K562 (cell line): ENCODE results near the gene PI4K2A. TPM values are rescaled to one million over a fixed set of nuclear protein-coding genes. Genes with fewer than 3 reads are reported as not detected.

Experiments
- ATF7 ChIP-seq: fragments of 450-650 bp; IDR thresholded peaks from 2 replicates; pipeline ENCODE4 v1.7.1; 2014; ENCODE audit warnings: mild to moderate bottlenecking, moderate library complexity
- SIX5 ChIP-seq, 2 experiments: IDR thresholded peaks; 2 replicates each; pipeline ENCODE4 v1.6.1; 2011; ENCODE audit warnings: low read length in 2 of 2, borderline replicate concordance in 1 of 2, low read depth in 1 of 2, mild to moderate bottlenecking in 1 of 2, moderate library complexity in 1 of 2; ENCODE audit not compliant: insufficient read depth in 1 of 2
- TAF7 ChIP-seq: fragments of 450-650 bp; IDR thresholded peaks from 2 replicates; pipeline ENCODE4 v1.6.1; 2016; ENCODE audit warnings: missing genetic modification characterization, missing compliant biosample characterization
- ZC3H8 ChIP-seq: fragments of 450-650 bp; IDR thresholded peaks from 2 replicates; pipeline ENCODE4 v1.6.1; 2017
- ZNF133 ChIP-seq: fragments of 250-450 bp; sonication (Bioruptor Pico); IDR thresholded peaks from 2 replicates; pipeline ENCODE4 v1.4.0; 2020; ENCODE audit warnings: mild to moderate bottlenecking
- ZNF324 ChIP-seq: fragments of 250-450 bp; sonication (Bioruptor Pico); IDR thresholded peaks from 2 replicates; pipeline ENCODE4 v1.4.0; 2020; ENCODE audit warnings: mild to moderate bottlenecking
- ZNF699 ChIP-seq: fragments of 250-450 bp; sonication (Bioruptor Pico); IDR thresholded peaks from 2 replicates; pipeline ENCODE4 v1.8.0; 2021; ENCODE audit warnings: mild to moderate bottlenecking, moderate library complexity; ENCODE audit not compliant: insufficient replicate concordance
- ZNF785 ChIP-seq: fragments of 250-450 bp; sonication (Bioruptor Pico); IDR thresholded peaks from 2 replicates; pipeline ENCODE4 v1.4.0; 2020; ENCODE audit warnings: mild to moderate bottlenecking
- ZSCAN29 ChIP-seq: fragments of 450-650 bp; IDR thresholded peaks from 2 replicates; pipeline ENCODE4 v1.6.1; 2017
- polyA plus RNA-seq, 8 experiments: library from polyadenylated mRNA; depleted of rRNA in 4 of 8; stranded (reverse) in 5 of 8; unstranded in 3 of 8; fragments of >200 nt; fragmentation: Nextera tagmentation in 2 of 8; fragmentation: Illumina TruSeq in 1 of 8; extraction: Ambion mirVana in 2 of 8; extraction: Trizol in 1 of 8; gene quantifications; 2 replicates each; pipeline versions ENCODE4 v1.2.1 to v1.2.3, GENCODE V29; 2011 to 2014; ENCODE audit warnings: inconsistent platforms in 1 of 8, missing spikeins in 1 of 8
- total RNA-seq, 7 experiments: library from RNA; depleted of rRNA in 6 of 7; stranded (reverse); fragments of >200 nt in 6 of 7; fragmentation: Illumina TruSeq in 2 of 7; extraction: Trizol in 2 of 7; gene quantifications; 2 replicates each; pipeline versions ENCODE4 v1.2.1 to v1.2.3, GENCODE V29; 2011 to 2021; ENCODE audit warnings: low replicate concordance in 1 of 7
- TF ChIP-seq, protein P1 (sequence below): sonication (generic); formaldehyde crosslinking; IDR thresholded peaks from 2 replicates; pipeline ENCODE4 v1.8.1; 2023; ENCODE audit warnings: missing genetic modification reagents, mild to moderate bottlenecking, borderline replicate concordance
- TF ChIP-seq, protein P2 (sequence below): fragments of 450-650 bp; IDR thresholded peaks from 2 replicates; pipeline ENCODE4 v1.6.1; 2016; ENCODE audit warnings: mild to moderate bottlenecking, moderate library complexity

PI4K2A gene
- total and polyA plus RNA-seq, 9 of the 15 experiments (the other 6 are each of a cell fraction or from before 2014, with no cell fraction given) = 4.4 to 28.4 (median 16.5) TPM

DNA sequence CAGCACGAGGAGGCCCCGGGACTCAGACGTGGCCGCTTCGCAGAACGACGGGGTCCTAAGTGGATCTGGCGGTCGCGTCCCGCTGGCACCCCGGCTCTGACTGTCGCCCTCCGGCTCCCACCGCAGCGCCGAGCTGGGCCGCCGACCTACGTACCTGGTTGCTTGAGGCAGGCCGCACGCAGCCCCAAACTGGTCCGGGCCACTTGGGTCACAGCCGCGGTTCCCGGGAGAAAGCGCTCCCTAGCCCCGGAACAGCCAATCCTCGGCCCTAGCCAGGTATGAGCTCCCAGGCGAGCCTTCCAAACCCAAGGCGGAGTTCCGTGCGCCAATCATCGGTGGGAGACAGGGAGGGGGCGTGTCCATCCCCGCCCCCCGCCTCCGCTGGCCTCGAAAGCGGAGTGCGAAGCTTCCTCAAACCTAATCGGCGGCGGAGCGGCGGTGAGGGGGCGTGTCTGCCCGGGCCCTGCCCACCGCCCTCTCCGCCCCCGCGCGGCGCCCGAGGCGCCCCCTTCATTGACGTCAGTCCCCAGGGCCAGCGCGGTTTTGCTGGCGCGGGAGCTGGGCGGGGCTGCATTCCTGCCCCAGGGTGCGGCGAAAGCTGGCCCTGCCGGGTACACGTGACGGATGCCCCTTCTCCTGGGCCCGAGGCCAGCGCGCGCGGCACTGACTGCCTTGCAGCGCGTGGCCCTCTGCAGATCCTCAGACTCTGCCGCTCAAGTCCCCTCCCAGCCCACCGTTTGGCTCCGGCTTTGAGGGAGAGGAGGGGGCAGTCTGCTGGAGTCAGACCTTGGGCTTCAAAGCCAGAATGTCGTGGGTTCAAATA, 46.7 kb downstream of the PI4K2A start, which contains the start of gene AVPI1 (continued):
- TF ChIP-seq, protein P1, sequence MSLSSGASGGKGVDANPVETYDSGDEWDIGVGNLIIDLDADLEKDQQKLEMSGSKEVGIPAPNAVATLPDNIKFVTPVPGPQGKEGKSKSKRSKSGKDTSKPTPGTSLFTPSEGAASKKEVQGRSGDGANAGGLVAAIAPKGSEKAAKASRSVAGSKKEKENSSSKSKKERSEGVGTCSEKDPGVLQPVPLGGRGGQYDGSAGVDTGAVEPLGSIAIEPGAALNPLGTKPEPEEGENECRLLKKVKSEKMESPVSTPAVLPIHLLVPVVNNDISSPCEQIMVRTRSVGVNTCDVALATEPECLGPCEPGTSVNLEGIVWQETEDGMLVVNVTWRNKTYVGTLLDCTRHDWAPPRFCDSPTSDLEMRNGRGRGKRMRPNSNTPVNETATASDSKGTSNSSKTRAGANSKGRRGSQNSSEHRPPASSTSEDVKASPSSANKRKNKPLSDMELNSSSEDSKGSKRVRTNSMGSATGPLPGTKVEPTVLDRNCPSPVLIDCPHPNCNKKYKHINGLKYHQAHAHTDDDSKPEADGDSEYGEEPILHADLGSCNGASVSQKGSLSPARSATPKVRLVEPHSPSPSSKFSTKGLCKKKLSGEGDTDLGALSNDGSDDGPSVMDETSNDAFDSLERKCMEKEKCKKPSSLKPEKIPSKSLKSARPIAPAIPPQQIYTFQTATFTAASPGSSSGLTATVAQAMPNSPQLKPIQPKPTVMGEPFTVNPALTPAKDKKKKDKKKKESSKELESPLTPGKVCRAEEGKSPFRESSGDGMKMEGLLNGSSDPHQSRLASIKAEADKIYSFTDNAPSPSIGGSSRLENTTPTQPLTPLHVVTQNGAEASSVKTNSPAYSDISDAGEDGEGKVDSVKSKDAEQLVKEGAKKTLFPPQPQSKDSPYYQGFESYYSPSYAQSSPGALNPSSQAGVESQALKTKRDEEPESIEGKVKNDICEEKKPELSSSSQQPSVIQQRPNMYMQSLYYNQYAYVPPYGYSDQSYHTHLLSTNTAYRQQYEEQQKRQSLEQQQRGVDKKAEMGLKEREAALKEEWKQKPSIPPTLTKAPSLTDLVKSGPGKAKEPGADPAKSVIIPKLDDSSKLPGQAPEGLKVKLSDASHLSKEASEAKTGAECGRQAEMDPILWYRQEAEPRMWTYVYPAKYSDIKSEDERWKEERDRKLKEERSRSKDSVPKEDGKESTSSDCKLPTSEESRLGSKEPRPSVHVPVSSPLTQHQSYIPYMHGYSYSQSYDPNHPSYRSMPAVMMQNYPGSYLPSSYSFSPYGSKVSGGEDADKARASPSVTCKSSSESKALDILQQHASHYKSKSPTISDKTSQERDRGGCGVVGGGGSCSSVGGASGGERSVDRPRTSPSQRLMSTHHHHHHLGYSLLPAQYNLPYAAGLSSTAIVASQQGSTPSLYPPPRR (CRISPR knock-in tag) = no peak
- no peak for TF ChIP-seq ZSCAN29
- no peak for TF ChIP-seq ZNF133 (CRISPR knock-in tag)
- TF ChIP-seq TAF7 (tag) = no peak
- TF ChIP-seq SIX5 (IDR thresholded peaks at IDR 0.05; ENCODE audit: borderline replicate concordance in 1 of 2, insufficient read depth in 1 of 2, low read depth in 1 of 2, low read length in 2 of 2) = no peak
- TF ChIP-seq ZC3H8 = no peak
- TF ChIP-seq, protein P2, sequence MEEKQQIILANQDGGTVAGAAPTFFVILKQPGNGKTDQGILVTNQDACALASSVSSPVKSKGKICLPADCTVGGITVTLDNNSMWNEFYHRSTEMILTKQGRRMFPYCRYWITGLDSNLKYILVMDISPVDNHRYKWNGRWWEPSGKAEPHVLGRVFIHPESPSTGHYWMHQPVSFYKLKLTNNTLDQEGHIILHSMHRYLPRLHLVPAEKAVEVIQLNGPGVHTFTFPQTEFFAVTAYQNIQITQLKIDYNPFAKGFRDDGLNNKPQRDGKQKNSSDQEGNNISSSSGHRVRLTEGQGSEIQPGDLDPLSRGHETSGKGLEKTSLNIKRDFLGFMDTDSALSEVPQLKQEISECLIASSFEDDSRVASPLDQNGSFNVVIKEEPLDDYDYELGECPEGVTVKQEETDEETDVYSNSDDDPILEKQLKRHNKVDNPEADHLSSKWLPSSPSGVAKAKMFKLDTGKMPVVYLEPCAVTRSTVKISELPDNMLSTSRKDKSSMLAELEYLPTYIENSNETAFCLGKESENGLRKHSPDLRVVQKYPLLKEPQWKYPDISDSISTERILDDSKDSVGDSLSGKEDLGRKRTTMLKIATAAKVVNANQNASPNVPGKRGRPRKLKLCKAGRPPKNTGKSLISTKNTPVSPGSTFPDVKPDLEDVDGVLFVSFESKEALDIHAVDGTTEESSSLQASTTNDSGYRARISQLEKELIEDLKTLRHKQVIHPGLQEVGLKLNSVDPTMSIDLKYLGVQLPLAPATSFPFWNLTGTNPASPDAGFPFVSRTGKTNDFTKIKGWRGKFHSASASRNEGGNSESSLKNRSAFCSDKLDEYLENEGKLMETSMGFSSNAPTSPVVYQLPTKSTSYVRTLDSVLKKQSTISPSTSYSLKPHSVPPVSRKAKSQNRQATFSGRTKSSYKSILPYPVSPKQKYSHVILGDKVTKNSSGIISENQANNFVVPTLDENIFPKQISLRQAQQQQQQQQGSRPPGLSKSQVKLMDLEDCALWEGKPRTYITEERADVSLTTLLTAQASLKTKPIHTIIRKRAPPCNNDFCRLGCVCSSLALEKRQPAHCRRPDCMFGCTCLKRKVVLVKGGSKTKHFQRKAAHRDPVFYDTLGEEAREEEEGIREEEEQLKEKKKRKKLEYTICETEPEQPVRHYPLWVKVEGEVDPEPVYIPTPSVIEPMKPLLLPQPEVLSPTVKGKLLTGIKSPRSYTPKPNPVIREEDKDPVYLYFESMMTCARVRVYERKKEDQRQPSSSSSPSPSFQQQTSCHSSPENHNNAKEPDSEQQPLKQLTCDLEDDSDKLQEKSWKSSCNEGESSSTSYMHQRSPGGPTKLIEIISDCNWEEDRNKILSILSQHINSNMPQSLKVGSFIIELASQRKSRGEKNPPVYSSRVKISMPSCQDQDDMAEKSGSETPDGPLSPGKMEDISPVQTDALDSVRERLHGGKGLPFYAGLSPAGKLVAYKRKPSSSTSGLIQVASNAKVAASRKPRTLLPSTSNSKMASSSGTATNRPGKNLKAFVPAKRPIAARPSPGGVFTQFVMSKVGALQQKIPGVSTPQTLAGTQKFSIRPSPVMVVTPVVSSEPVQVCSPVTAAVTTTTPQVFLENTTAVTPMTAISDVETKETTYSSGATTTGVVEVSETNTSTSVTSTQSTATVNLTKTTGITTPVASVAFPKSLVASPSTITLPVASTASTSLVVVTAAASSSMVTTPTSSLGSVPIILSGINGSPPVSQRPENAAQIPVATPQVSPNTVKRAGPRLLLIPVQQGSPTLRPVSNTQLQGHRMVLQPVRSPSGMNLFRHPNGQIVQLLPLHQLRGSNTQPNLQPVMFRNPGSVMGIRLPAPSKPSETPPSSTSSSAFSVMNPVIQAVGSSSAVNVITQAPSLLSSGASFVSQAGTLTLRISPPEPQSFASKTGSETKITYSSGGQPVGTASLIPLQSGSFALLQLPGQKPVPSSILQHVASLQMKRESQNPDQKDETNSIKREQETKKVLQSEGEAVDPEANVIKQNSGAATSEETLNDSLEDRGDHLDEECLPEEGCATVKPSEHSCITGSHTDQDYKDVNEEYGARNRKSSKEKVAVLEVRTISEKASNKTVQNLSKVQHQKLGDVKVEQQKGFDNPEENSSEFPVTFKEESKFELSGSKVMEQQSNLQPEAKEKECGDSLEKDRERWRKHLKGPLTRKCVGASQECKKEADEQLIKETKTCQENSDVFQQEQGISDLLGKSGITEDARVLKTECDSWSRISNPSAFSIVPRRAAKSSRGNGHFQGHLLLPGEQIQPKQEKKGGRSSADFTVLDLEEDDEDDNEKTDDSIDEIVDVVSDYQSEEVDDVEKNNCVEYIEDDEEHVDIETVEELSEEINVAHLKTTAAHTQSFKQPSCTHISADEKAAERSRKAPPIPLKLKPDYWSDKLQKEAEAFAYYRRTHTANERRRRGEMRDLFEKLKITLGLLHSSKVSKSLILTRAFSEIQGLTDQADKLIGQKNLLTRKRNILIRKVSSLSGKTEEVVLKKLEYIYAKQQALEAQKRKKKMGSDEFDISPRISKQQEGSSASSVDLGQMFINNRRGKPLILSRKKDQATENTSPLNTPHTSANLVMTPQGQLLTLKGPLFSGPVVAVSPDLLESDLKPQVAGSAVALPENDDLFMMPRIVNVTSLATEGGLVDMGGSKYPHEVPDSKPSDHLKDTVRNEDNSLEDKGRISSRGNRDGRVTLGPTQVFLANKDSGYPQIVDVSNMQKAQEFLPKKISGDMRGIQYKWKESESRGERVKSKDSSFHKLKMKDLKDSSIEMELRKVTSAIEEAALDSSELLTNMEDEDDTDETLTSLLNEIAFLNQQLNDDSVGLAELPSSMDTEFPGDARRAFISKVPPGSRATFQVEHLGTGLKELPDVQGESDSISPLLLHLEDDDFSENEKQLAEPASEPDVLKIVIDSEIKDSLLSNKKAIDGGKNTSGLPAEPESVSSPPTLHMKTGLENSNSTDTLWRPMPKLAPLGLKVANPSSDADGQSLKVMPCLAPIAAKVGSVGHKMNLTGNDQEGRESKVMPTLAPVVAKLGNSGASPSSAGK = peak; percentile 93
- no peak for TF ChIP-seq ZNF785 (CRISPR knock-in tag)
- no peak for TF ChIP-seq ZNF324 (CRISPR knock-in tag)
- TF ChIP-seq ZNF699 (CRISPR knock-in tag) = no peak
- peak; percentile 96 for TF ChIP-seq ATF7
